ENCODE data around the gene GRN. TPM values are rescaled to one million over a fixed set of nuclear protein-coding genes. Genes with fewer than 3 reads are reported as not detected.

Gene GRN
- total and polyA plus RNA-seq, 2 donors (not counting 3 experiments of a cell fraction or from before 2014, with no cell fraction given): 343 to 1,034 TPM

DNA sequence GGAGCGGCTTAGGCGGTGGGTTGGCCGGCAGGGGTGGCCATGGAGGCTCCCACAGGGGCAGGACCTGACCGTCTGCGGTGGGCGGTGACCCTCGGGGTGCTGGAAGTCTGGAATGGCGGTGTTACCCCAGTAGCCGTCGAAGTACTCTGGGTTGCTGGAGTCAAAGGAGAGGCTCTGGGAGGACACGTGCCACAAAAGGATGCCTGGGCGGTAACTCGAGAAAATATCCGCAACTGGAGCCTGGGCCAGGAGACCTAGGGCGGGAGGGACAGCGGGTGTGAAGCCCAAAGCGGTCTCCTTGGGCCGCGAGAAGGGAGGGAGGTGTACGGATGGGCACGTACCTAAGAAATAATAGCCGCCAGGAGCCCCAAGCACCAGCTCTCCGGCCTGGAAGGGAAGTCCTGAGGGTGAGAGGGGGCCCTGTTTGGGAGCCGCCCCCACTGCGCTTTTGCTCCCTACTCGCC, 39.8 kb downstream of the GRN start:
- ChIA-PET CTCF (interaction anchor here (1.0 to 3.0 kb wide), 5 partner anchors 9 to 138 kb away, joined by 4 to 16 read pairs (median 10); partner anchors contain the start of gene FAM171A2), POLR2A (no interaction called here)
- H3K9me1 ChIP-seq (replicated peaks; ENCODE audit: control insufficient read depth, extremely low read depth, insufficient read depth, low read length): no peaks in the 10 kb centered on the region
- dilution Hi-C loops (cut with MboI; ENCODE audit: extremely low pct_ligation_motif_present, low sequenced_read_pairs): no loop called here
- BruUV-seq (replicated peaks): no TSS peak
- H3K79me2 ChIP-seq (ENCODE audit: control insufficient read depth, insufficient read depth, low read length): no peaks in the 10 kb centered on the region
- no peak for TF ChIP-seq POLR2AphosphoS5 (IDR thresholded peaks at IDR 0.05; ENCODE audit: insufficient read depth, low read depth, low read length)
- H3K9ac ChIP-seq (replicated peaks; ENCODE audit: extremely low read depth, insufficient read depth, low read length): peak overlapping the region; percentile 33
- H3K27me3 ChIP-seq (ENCODE audit: control insufficient read depth in 2 of 2, insufficient read depth in 2 of 2, low read length in 2 of 2): peaks cover 13% of the 10 kb centered on the region in 2 experiments
- H3K9me3 ChIP-seq (replicated peaks; ENCODE audit: control insufficient read depth, insufficient read depth, low read length): no peaks in the 10 kb centered on the region
- no peaks in the 10 kb centered on the region for H4K20me1 ChIP-seq (replicated peaks; ENCODE audit: control insufficient read depth, extremely low read depth, insufficient read depth, low read length)
- H2AFZ ChIP-seq (ENCODE audit: low read depth, low read length): peak overlapping the region; percentile 91
- no peak for DNase-seq (ENCODE audit: low read depth, low spot score)
- peak overlapping the region; percentile 69 for H3K4me2 ChIP-seq (ENCODE audit: insufficient read depth, low read length)
- no peak overlapping the region for H3K27ac ChIP-seq (ENCODE audit: insufficient read depth, low read depth, low read length)
- H3K4me1 ChIP-seq (ENCODE audit: control insufficient read depth, extremely low read depth, insufficient read depth, low read length): peaks cover 8% of the 10 kb centered on the region
- peak overlapping the region in 2 of 3 experiments; percentile 37 to 38 for H3K4me3 ChIP-seq (replicated peaks in 1 of 3; ENCODE audit: insufficient read depth in 1 of 3, low read depth in 1 of 3, low read length in 3 of 3)
- FAIRE-seq: no peak
- intact Hi-C loops (cut with micrococcal nuclease): no loop called here
- no peaks in the 10 kb centered on the region for H3K36me3 ChIP-seq (ENCODE audit: control insufficient read depth in 2 of 2, extremely low read depth in 1 of 2, insufficient read depth in 2 of 2, low read length in 2 of 2)

DNA sequence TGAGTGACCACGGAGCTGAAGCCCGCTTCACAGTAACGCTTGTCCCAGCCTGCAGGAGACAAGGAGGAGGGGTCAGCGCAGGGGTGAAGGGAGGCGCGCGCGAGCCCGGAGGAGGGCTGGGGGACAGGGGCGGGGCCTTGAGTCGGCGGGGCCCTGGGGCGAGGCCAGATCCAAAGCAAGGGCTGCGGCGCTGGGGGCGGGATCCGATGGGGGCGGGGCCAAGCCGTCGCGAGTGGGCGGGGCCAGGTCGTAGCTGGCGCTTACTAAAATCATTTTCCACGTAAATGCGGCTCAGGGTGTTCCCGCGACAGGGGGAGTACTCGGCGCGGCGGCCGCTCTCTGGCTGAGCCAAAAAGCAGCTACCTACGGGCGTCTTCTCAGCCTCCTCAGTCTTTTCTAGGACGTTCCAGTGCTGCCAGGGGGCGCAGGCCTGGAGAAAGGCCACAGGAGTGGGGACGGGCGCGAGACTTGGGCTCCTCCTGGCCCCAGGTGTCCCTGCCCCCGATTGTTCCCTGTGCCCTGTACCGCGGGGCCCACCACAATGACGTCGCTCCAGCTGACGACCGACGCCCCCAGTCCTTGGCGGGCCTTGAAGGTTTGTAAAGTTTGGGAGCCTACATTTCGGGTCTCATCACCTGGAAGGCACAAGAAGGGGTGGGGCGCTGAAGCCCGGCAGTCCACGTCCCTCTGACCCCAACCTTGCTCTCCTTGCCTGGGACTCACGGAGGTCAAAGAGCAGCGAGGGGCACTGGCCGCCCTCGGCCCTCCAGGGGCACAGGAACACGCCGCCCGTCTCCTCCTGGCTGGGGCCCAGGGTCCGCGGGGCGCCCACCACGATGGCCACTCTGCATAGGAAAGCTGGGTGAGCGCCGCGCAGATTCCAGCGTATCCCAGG, 40.4 kb downstream of the GRN start:
- TF ChIP-seq POLR2A (IDR thresholded peaks at IDR 0.05; ENCODE audit: low read depth, low read length): no peak
- TF ChIP-seq, protein P1, sequence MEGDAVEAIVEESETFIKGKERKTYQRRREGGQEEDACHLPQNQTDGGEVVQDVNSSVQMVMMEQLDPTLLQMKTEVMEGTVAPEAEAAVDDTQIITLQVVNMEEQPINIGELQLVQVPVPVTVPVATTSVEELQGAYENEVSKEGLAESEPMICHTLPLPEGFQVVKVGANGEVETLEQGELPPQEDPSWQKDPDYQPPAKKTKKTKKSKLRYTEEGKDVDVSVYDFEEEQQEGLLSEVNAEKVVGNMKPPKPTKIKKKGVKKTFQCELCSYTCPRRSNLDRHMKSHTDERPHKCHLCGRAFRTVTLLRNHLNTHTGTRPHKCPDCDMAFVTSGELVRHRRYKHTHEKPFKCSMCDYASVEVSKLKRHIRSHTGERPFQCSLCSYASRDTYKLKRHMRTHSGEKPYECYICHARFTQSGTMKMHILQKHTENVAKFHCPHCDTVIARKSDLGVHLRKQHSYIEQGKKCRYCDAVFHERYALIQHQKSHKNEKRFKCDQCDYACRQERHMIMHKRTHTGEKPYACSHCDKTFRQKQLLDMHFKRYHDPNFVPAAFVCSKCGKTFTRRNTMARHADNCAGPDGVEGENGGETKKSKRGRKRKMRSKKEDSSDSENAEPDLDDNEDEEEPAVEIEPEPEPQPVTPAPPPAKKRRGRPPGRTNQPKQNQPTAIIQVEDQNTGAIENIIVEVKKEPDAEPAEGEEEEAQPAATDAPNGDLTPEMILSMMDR (IDR thresholded peaks at IDR 0.05; ENCODE audit: extremely low read depth in 1 of 2, insufficient read depth in 1 of 2, low read depth in 1 of 2, low read length in 2 of 2): peak in 1 of 2 donors; percentile 17
- intact Hi-C loops (cut with micrococcal nuclease) (no loop called here), dilution Hi-C loops (cut with MboI; ENCODE audit: extremely low pct_ligation_motif_present, low sequenced_read_pairs) (no loop called here)
- peak overlapping the region; percentile 69 for H3K4me2 ChIP-seq (ENCODE audit: insufficient read depth, low read length)
- no peaks in the 10 kb centered on the region for H3K79me2 ChIP-seq (ENCODE audit: control insufficient read depth, insufficient read depth, low read length)
- no TSS peak for BruUV-seq (replicated peaks)
- H3K9me1 ChIP-seq (replicated peaks; ENCODE audit: control insufficient read depth, extremely low read depth, insufficient read depth, low read length): no peaks in the 10 kb centered on the region
- peaks cover 13% of the 10 kb centered on the region in 2 experiments for H3K27me3 ChIP-seq (ENCODE audit: control insufficient read depth in 2 of 2, insufficient read depth in 2 of 2, low read length in 2 of 2)
- peak; percentile 79 for DNase-seq (ENCODE audit: low read depth, low spot score)
- H3K4me1 ChIP-seq (ENCODE audit: control insufficient read depth, extremely low read depth, insufficient read depth, low read length): peaks cover 8% of the 10 kb centered on the region
- ChIA-PET CTCF (interaction anchor here (0.6 to 3.0 kb wide), 6 partner anchors 10 to 162 kb away, joined by 4 to 16 read pairs (median 8); partner anchors contain the start of gene FAM171A2), POLR2A (no interaction called here)
- peak overlapping the region in 2 of 3 experiments; percentile 37 to 38 for H3K4me3 ChIP-seq (replicated peaks in 1 of 3; ENCODE audit: insufficient read depth in 1 of 3, low read depth in 1 of 3, low read length in 3 of 3)
- peak overlapping the region; percentile 33 for H3K9ac ChIP-seq (replicated peaks; ENCODE audit: extremely low read depth, insufficient read depth, low read length)
- no peaks in the 10 kb centered on the region for H3K9me3 ChIP-seq (replicated peaks; ENCODE audit: control insufficient read depth, insufficient read depth, low read length)
- H3K36me3 ChIP-seq (ENCODE audit: control insufficient read depth in 2 of 2, extremely low read depth in 1 of 2, insufficient read depth in 2 of 2, low read length in 2 of 2): no peaks in the 10 kb centered on the region
- peak; percentile 82 for FAIRE-seq
- H3K27ac ChIP-seq (ENCODE audit: insufficient read depth, low read depth, low read length): no peak overlapping the region
- H4K20me1 ChIP-seq (replicated peaks; ENCODE audit: control insufficient read depth, extremely low read depth, insufficient read depth, low read length): no peaks in the 10 kb centered on the region
- peak overlapping the region; percentile 91 for H2AFZ ChIP-seq (ENCODE audit: low read depth, low read length)

Measured in endothelial cell of umbilical vein (primary cell).